Breast epithelium (tissue), 3 donors: Measurements from ENCODE around the gene GSK3A.
A peak's percentile ranks its signal among the peaks of the same experiment; 100 is the strongest.

Experiments
- CTCF ChIP-seq, 3 donors: fragments of 450-650 bp; IDR thresholded peaks; one replicate each; pipeline ENCODE4 v1.5.1; 2016 to 2017; ENCODE audit warnings: antibody characterized with exemption in 3 of 3, mild to moderate bottlenecking in 3 of 3, moderate library complexity in 3 of 3
- POLR2A ChIP-seq: fragments of 450-650 bp; IDR thresholded peaks from one replicate; pipeline ENCODE4 v1.6.1; 2016; ENCODE audit warnings: antibody characterized with exemption, mild to moderate bottlenecking, moderate library complexity
- POLR2AphosphoS5 ChIP-seq, 3 donors: sonication (generic); formaldehyde crosslinking; IDR thresholded peaks; one replicate each; pipeline ENCODE4 v1.6.1; 2017; ENCODE audit warnings: antibody characterized with exemption in 3 of 3

GRCh38 chr19:42242512-42243409 is at the start of gene GSK3A:
- TF ChIP-seq CTCF (IDR thresholded peaks at IDR 0.05) (peak in 1 of 3 donors; percentile 23), POLR2A (peak; percentile 74), POLR2AphosphoS5 (IDR thresholded peaks at IDR 0.05) (peak; percentile 81 to 96 (median 91))
